Stimulated activated CD4-positive, alpha-beta T cell treated with anti-CD3 and anti-CD28 coated beads, Interleukin-4, amount 100 ng/mL, for 4 hours (primary cell): Measurements from ENCODE around the gene IGSF9.

Source experiments
- DNase-seq, 2 experiments: peaks; one replicate each; pipeline ENCODE4 v3.0.0-alpha.2; 2020

IGSF9 gene

GRCh38 chr1:159972443-159973205 is 27.2 kb upstream of the IGSF9 start:
- no peak for DNase-seq

- no peak for DNase-seq
Observed at GRCh38 chr1:159970932-159971342, 25.5 kb upstream of the IGSF9 start.

- DNase-seq = no peak
Observed at GRCh38 chr1:159968901-159969300, 23.5 kb upstream of the IGSF9 start.

- no peak for DNase-seq
Observed at GRCh38 chr1:159965263-159965662, 19.9 kb upstream of the IGSF9 start.

GRCh38 chr1:159964144-159964543 is 18.7 kb upstream of the IGSF9 start:
- DNase-seq = no peak

- DNase-seq = no peak
Observed at GRCh38 chr1:159962176-159962575, 16.8 kb upstream of the IGSF9 start.

GRCh38 chr1:159961636-159962035 is 16.2 kb upstream of the IGSF9 start:
- DNase-seq = no peak

- DNase-seq = no peak
Observed at GRCh38 chr1:159960721-159961381, 15.4 kb upstream of the IGSF9 start.

GRCh38 chr1:159959451-159959850 is 14.0 kb upstream of the IGSF9 start:
- DNase-seq = no peak

GRCh38 chr1:159958719-159959380 is 13.4 kb upstream of the IGSF9 start:
- DNase-seq = no peak

GRCh38 chr1:159957824-159958268 is 12.4 kb upstream of the IGSF9 start:
- no peak for DNase-seq

- no peak for DNase-seq
Observed at GRCh38 chr1:159955456-159955855, 10.0 kb upstream of the IGSF9 start.

- no peak for DNase-seq
Observed at GRCh38 chr1:159953536-159954515, 8.4 kb upstream of the IGSF9 start, which contains the start of gene SLAMF9. Gene SLAMF9, minus strand, starts transcription at chr1:159954237. Its CDS starts 100 bp downstream, at chr1:159954137.

GRCh38 chr1:159952932-159953331 is 7.5 kb upstream of the IGSF9 start:
- DNase-seq = no peak

GRCh38 chr1:159951551-159951950 is 6.1 kb upstream of the IGSF9 start:
- no peak for DNase-seq

GRCh38 chr1:159951016-159951415 is 5.6 kb upstream of the IGSF9 start:
- no peak for DNase-seq

- DNase-seq = no peak
Observed at GRCh38 chr1:159949981-159950381, 4.6 kb upstream of the IGSF9 start.

- no peak for DNase-seq
Observed at GRCh38 chr1:159949123-159949522, 3.7 kb upstream of the IGSF9 start.

GRCh38 chr1:159947942-159948341 is 2.5 kb upstream of the IGSF9 start:
- DNase-seq = no peak

- no peak for DNase-seq
Observed at GRCh38 chr1:159946242-159947187, 1.1 kb upstream of the IGSF9 start.
